Activated T-cell treated with anti-CD3 and anti-CD28 coated beads for 24 hours (primary cell): ENCODE data around the gene ANKDD1A.

Source experiments
- DNase-seq: peaks from one replicate; pipeline ENCODE4 v3.0.0-alpha.2; 2020; ENCODE audit warnings: low read depth

The ANKDD1A gene

GRCh38 chr15:64925335-64926330, 13.9 kb downstream of the ANKDD1A start:
- DNase-seq: no peak

- DNase-seq: no peak
These were observed 15.0 kb downstream of the ANKDD1A start for GRCh38 chr15:64926661-64927060.

- DNase-seq: no peak
These were observed 17.0 kb downstream of the ANKDD1A start for GRCh38 chr15:64928626-64929220.

- no peak for DNase-seq
These were observed 18.4 kb downstream of the ANKDD1A start for GRCh38 chr15:64930019-64930652.

DNA sequence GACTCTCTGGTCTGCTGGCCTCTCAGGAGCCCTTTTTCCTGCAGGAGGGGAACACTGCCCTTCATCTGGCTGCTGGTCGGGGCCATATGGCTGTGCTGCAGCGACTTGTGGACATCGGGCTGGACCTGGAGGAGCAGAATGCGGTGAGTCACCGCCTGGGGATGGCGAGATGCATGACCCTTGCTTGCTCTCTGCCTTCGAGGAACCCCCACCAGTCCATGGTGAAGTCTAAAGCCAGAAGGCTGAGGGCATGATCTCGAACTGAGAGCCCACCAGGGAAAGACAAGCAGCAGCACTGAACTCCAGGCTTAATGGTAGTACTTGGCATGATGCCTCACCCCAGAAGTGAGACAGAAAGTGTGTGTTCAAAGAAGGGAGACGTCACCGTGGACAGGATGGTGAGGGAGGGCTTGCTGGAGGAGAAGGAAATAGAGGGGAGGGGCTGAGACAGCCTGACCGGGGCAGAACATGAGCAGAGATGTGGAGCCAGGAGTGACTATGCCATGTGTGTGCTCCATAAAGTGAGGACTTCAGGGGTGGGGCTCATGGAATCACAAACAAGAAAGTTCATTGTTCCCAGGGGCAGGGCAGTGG, 19.2 kb downstream of the ANKDD1A start:
- no peak for DNase-seq

GRCh38 chr15:64931381-64931780, 19.7 kb downstream of the ANKDD1A start:
- DNase-seq: no peak

DNA sequence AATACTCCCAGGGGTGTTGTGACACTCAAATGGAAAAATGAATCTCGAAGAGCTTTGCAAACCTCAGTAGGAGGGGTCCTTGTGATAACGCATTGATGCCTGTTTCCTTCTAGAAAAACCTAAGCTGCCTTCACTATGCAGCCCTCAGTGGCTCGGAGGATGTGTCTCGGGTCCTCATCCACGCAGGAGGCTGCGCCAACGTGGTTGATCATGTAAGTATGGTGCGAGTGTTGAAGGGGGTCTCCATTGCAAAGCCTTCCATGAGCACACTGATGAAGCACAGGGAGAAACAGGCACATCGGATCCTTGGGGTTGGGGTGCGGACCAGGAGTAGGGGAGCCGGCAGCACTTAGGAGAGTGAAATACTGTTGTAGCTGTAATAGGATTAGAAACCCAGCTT, 22.3 kb downstream of the ANKDD1A start:
- no peak for DNase-seq

DNA sequence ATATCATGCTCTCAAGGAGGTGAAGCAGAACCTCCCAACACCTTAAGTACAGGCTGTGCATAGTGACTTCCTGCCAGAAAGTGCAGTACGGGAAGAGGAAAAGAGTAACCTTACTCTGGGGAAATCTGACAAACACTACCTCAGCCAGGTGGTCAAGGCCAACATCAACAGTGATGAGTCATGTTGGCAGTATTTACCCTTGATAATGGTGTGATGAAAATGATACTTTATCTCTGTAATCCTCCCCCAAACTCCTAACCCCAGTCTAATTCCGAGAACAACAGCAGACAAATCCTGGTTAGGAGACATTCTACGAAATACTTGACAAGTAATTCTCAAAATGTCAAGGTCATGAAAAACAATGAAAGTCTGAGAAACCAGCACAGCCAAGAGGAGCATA, 26.5 kb downstream of the ANKDD1A start:
- DNase-seq: no peak

GRCh38 chr15:64942356-64942755, 30.7 kb downstream of the ANKDD1A start:
- no peak for DNase-seq

DNA sequence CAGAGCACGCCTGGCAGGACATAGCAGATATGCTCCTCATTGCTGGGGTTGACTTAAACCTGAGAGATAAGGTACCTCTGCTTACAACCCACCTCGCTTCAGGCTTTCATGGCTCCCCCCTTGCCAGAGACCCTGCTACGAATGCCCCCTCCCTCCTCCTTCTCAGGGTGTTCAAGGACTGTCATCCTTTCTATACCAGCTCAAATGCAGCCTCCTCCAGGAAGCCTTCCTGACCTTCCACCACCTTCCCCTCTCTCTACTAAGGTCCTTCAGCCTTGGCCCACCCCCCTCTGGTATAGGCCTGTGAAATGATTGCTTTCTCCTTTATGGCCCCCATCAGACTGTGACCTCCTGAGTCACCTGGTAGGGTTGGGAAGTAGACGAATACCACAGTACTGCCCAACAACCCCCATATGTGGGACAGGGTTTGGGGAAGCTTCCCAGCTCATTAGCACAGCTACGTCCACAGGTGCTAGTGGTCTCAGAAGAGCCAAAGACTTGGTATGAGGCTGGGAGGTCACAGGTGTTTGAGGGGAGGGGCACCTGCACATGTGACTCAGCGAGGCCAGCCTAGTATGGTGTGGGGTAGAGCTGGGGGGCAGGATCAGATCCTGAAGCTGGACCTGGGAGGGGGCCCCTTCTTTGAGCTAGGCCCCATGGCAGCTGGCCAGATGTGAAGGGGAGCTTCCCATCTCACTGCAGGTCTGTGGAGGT, 32.0 kb downstream of the ANKDD1A start:
- no peak for DNase-seq

DNA sequence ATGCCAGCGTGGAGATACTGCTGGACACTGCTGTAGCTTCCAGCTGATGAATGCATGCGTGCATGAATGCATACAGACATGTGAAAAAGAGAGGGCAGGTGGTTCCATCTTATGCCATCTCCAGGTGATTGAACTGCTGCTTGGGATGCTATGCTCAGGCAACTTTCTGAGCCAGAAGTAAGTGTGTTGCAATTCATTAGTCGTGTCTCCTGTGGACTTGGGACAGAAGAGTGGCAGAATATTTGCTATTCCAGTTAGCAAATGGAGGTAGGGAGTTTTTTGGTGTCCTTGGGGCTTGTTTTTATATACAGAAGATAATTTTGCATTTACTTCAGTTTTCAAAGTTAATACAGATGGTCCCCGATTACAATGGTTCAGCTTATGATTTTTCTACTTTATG, 33.3 kb downstream of the ANKDD1A start:
- no peak for DNase-seq

- no peak for DNase-seq
These were observed 35.5 kb downstream of the ANKDD1A start for GRCh38 chr15:64947211-64947610.

GRCh38 chr15:64948916-64949315, 37.2 kb downstream of the ANKDD1A start:
- no peak for DNase-seq

DNA sequence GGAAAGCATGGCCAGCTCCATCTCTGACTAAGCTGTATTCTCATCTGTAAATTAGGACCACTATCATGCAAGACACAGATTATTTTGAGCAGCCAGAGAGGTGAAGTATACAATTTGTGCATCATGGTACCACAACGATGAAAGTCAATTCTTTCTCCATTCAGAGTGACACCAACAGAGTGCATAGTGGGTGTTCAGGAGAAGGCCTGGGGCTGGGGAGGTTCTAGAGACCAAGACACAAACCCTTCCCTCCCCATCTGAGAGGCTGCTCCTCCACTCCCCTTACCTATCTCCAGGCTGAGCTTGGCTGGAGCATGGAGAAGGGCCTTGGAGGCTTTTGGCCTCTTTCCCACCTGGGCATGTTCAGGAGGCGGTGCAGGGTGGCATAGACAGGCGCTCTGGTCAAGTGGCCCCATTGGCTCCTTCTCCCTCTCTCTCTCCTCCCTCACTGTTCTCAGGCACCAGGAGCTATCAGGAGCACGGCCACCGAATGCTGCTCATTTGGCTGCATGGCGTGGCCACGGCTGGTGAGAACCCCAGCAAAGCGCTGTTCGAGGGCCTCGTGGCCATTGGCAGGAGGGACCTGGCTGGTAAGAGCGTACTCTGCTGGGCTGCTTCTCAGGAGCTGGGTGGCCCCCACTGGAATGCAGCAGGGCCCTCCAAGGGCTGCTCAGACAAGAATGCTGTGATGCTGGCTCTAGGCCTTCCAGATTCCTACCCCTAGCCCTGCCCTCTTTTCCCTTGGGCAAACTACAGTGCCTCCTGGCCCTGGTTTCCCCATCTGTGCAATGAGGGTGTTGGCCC, 37.9 kb downstream of the ANKDD1A start:
- no peak for DNase-seq

DNA sequence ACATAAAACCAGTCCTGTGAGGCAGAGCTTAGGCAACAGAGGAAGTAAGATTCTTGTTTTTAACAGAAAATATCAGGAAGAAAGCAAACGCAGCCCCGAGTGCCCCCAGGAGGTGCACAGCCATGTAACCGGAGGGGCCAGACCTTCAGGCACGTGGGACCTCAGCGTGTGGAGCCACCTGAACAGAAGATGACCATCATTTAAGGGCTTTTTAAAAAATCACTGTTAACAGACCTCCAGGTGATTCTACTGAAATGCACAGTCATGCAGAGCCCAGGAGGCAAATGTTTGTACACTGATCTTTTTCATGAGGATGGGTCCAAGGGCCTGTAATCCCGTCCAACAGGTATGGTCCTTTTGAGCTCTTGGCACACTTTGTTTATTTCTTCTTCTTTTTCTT, 39.2 kb downstream of the ANKDD1A start:
- DNase-seq: no peak

GRCh38 chr15:64951777-64952418, 40.2 kb downstream of the ANKDD1A start:
- DNase-seq: no peak

DNA sequence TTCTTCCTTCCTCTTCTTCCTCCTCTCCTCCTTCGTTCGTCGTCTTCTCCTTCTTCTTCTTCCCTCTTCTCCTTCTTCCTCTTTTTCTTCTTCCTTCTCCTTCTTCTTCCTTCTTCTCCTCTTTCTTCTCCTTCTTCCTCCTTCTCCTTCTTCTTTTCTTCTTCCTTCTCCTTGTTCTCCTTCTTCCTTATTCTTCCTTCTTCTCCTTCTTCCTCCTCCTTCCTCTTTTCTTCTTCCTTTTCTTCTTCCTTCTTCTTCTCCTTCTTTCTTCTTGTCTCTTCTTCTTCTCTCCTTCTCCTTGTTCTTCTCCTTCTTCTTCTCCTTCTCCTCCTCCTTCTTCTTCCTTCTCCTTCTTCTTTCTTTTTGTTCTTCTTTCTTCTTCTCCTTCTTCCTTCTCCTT, 42.7 kb downstream of the ANKDD1A start:
- no peak for DNase-seq

- DNase-seq: no peak
These were observed 47.4 kb downstream of the ANKDD1A start for GRCh38 chr15:64959128-64959527.

DNA sequence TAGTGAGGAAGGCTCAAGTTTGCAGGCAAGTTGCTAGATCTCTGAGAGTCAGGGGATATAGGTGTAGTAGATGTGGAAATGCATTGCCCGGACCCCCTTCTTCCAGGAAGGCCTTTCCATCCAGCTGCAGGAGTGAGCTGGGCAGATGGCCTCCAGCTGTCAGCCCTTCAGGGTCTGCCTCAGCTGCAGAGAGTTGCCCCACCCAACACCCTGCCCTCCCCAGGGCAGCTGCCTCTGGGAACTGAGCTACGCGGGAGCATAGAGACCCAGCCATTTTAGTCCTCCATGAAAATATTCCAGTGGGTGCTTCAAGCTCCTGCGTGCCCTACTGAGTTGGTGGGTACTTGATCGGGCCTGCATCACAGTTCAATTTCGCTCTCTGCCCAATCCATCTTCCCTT, 48.5 kb downstream of the ANKDD1A start:
- DNase-seq: no peak

GRCh38 chr15:64961013-64961412, 49.3 kb downstream of the ANKDD1A start:
- no peak for DNase-seq

DNA sequence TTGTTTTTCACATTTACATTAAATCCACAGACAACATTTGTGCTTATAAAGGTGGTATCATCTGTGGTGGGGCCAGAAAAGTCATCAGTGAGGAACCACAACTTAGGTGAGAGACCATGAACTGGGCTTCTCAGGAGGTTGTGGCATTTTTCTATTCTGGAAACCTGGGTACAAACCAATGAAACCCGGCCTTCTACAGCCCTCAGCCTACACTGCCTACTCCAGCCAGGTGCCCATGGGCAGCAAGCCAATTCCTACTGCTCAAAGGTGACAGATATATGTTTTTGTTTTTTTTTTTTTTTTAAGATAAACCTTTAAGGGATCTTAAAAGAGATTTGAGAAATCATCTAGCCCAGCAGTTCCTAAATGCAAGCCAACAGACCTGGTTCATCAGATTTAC, 57.7 kb downstream of the ANKDD1A start:
- no peak for DNase-seq
